Smooth muscle cell (in vitro differentiated cells): Measurements from ENCODE around the gene HSPBP1. TPM values are rescaled to one million over a fixed set of nuclear protein-coding genes. Genes with fewer than 3 reads are reported as not detected.

ENCODE experiments used
- DNase-seq: peaks from one replicate; lab custom pipeline; 2025; ENCODE audit not compliant: unreplicated experiment; lab: John Stamatoyannopoulos, UW
- H2AFZ ChIP-seq: fragments of 200-600 bp; sonication (generic); 2 replicates; pipeline ENCODE4 v1.6.0; 2016; ENCODE audit warnings: antibody characterized with exemption, low read depth, mild to moderate bottlenecking
- H3F3A ChIP-seq: fragments of 200-600 bp; sonication (generic); 2 replicates; pipeline ENCODE4 v1.6.0; 2017; ENCODE audit warnings: antibody characterized with exemption, low read depth
- H3K27ac ChIP-seq: fragments of 200-600 bp; sonication (generic); 2 replicates; pipeline ENCODE4 v1.5.1; 2016; ENCODE audit warnings: low read depth, mild to moderate bottlenecking
- H3K27me3 ChIP-seq: fragments of 200-600 bp; sonication (generic); 2 replicates; pipeline ENCODE4 v1.6.1; 2016; ENCODE audit warnings: low read depth, mild to moderate bottlenecking
- H3K36me3 ChIP-seq: fragments of 200-600 bp; sonication (generic); 2 replicates; pipeline ENCODE4 v1.5.1; 2016; ENCODE audit warnings: low read depth
- H3K4me1 ChIP-seq: fragments of 200-600 bp; sonication (generic); 2 replicates; pipeline ENCODE4 v1.5.1; 2016; ENCODE audit warnings: low read depth
- H3K4me2 ChIP-seq: fragments of 200-600 bp; sonication (generic); 2 replicates; pipeline ENCODE4 v1.6.0; 2016; ENCODE audit warnings: mild to moderate bottlenecking
- H3K4me3 ChIP-seq: fragments of 200-600 bp; sonication (generic); 2 replicates; pipeline ENCODE4 v1.5.1; 2016; ENCODE audit warnings: mild to moderate bottlenecking
- H3K79me2 ChIP-seq: fragments of 200-600 bp; sonication (generic); 2 replicates; pipeline ENCODE4 v1.6.0; 2016; ENCODE audit warnings: low read depth, mild to moderate bottlenecking
- H3K9ac ChIP-seq: fragments of 200-600 bp; sonication (generic); 2 replicates; pipeline ENCODE4 v1.6.0; 2016; ENCODE audit warnings: low read depth
- H3K9me3 ChIP-seq: fragments of 200-600 bp; sonication (generic); replicated peaks from 2 replicates; pipeline ENCODE4 v1.5.1; 2016; ENCODE audit warnings: low read depth
- H4K20me1 ChIP-seq: fragments of 200-600 bp; sonication (generic); 2 replicates; pipeline ENCODE4 v1.6.0; 2016; ENCODE audit warnings: low read depth
- WGBS: methylation state at CpG from one replicate; pipeline ENCODE4 v1.1.7; 2016; ENCODE audit warnings: low lambda C conversion rate; 5-methylcytosine and 5-hydroxymethylcytosine counted together
- polyA plus RNA-seq: library from polyadenylated mRNA; unstranded; fragments of >200 nt; fragmentation: Nextera tagmentation; extraction: Ambion mirVana; gene quantifications from 2 replicates; pipeline ENCODE4 v1.2.1, GENCODE V29; 2016
- total RNA-seq: library from RNA; depleted of rRNA; stranded (reverse); fragments of >200 nt; gene quantifications from 2 replicates; pipeline ENCODE4 v1.2.3, GENCODE V29; 2014
- TF ChIP-seq, protein P1 (sequence below): fragments of 200-600 bp; sonication (generic); IDR thresholded peaks from 2 replicates; pipeline ENCODE4 v1.5.1; 2017; ENCODE audit warnings: borderline replicate concordance, mild to moderate bottlenecking, antibody characterized with exemption; ENCODE audit not compliant: insufficient read depth, poor library complexity, severe bottlenecking

HSPBP1 gene
- total and polyA plus RNA-seq, 2 experiments from 2014 or later = 21.5 to 80.0 TPM

DNA sequence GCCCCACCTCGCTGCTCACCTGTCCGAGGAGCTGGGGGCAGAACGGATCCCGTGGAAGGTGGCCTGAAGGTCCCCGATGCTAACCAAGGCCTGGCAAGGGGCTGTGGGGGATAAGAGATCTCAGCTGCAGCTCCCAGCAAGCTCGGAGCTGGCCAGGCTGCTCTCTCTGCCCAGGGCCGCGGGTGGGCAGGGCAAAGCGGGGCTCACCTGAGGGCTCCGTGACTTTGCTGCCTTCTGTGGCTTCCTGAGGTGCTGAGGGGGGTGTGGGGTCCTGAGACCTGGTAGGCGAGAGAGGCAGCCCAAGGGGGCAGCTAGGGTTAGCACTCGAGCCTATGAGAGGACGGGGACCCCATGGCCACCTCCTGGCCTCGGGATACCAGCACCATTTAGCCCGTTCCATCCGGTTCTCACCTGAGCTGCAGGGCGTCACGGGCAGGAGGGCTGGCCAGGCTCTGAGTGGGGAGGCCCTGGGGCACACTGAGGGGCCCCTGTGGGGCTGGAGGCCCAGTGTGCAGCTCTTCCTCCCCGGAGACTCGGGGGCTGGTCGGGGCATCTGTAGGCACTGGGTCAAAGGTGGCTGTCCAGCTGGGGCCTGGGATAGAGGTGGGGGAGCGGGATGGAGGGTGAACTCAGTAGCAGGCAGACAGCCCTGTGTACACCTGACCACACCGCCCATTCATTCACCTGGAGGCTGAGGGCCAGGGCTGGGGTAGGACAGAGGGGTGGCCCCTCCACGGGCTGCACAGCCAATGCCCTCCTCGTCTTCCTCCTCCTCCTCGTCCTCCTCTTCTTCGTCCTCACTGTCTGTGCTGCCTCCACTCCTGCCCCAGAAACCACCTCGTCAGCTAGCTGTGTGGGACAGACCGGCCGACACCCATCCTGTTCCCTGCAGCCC lies 48.3 kb downstream of the HSPBP1 start:
- Histone ChIP-seq H3K4me2 (no peak overlapping the region), H3K27me3 (no peaks in the 10 kb centered on the region), H4K20me1 (peaks cover 41% of the 10 kb centered on the region), H3K4me3 (no peak overlapping the region), H3K79me2 (no peaks in the 10 kb centered on the region), H3K9ac (no peak overlapping the region), H3K36me3 (no peaks in the 10 kb centered on the region), H3K9me3 (no peaks in the 10 kb centered on the region), H2AFZ (no peak overlapping the region), H3K4me1 (no peaks in the 10 kb centered on the region), H3K27ac (no peak overlapping the region), H3F3A (no peaks in the 10 kb centered on the region)
- 98% methylated on average over 30 of the region's 30 CpGs for WGBS
- TF ChIP-seq, protein P1, sequence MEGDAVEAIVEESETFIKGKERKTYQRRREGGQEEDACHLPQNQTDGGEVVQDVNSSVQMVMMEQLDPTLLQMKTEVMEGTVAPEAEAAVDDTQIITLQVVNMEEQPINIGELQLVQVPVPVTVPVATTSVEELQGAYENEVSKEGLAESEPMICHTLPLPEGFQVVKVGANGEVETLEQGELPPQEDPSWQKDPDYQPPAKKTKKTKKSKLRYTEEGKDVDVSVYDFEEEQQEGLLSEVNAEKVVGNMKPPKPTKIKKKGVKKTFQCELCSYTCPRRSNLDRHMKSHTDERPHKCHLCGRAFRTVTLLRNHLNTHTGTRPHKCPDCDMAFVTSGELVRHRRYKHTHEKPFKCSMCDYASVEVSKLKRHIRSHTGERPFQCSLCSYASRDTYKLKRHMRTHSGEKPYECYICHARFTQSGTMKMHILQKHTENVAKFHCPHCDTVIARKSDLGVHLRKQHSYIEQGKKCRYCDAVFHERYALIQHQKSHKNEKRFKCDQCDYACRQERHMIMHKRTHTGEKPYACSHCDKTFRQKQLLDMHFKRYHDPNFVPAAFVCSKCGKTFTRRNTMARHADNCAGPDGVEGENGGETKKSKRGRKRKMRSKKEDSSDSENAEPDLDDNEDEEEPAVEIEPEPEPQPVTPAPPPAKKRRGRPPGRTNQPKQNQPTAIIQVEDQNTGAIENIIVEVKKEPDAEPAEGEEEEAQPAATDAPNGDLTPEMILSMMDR = no peak
- DNase-seq = no peak

DNA sequence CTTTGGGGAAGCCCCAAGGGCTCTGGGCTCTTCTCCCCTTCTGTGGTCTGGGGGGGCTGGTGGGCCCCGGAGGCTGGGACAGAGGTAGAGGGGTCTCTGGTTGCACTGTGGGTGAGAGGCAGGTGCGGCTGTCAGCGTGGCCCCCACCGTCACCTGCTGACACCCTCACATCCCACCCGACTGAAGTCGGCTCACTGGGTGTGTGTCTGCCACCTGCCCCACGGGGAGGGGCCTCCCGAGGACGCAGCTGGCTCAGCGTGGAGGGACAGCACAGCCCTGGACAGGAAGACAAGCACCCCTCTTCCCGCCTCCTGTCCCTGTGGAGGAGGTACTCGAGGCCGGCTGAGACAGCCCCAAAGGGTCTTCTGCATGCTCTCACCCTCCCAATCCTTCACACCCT lies 49.1 kb downstream of the HSPBP1 start:
- 98% methylated on average over 11 of the region's 13 CpGs for WGBS
- H3K9me3 ChIP-seq = no peaks in the 10 kb centered on the region
- no peak overlapping the region for H3K9ac ChIP-seq
- H3K79me2 ChIP-seq = no peaks in the 10 kb centered on the region
- TF ChIP-seq, protein P1 = no peak
- peaks cover 41% of the 10 kb centered on the region for H4K20me1 ChIP-seq
- H3K4me1 ChIP-seq = no peaks in the 10 kb centered on the region
- no peak overlapping the region for H3K4me3 ChIP-seq
- no peaks in the 10 kb centered on the region for H3K27me3 ChIP-seq
- no peak for DNase-seq
- H3F3A ChIP-seq = no peaks in the 10 kb centered on the region
- H3K27ac ChIP-seq = no peak overlapping the region
- H3K4me2 ChIP-seq = no peak overlapping the region
- no peak overlapping the region for H2AFZ ChIP-seq
- H3K36me3 ChIP-seq = no peaks in the 10 kb centered on the region

DNA sequence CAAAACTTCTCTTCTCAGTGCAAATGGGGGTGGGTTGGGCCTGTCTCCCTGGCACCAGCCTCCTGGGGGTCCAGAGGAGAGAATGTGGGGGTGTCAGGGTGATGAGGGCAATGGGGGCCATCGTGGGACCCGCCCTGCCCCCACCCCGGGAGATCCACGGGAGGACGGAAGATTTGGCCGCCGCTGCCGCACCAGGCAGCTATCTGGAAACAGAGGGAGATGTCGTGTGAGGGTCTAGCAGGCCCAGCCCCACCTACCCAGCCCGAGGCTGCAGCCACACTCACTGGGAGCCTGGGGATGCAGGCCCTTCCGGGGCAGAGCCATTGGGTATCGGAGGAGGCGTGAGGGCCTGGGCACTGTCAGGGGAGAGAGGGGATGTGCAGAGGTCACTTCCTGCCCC lies 49.6 kb downstream of the HSPBP1 start:
- Histone ChIP-seq H3K4me2 (no peak overlapping the region), H3K27me3 (no peaks in the 10 kb centered on the region), H3K36me3 (no peaks in the 10 kb centered on the region), H3F3A (no peaks in the 10 kb centered on the region), H4K20me1 (peaks cover 41% of the 10 kb centered on the region), H3K27ac (no peak overlapping the region), H3K9ac (no peak overlapping the region), H3K4me1 (no peaks in the 10 kb centered on the region), H3K79me2 (no peaks in the 10 kb centered on the region), H2AFZ (no peak overlapping the region), H3K9me3 (no peaks in the 10 kb centered on the region), H3K4me3 (no peak overlapping the region)
- no peak for DNase-seq
- 96% methylated on average over 12 of the region's 13 CpGs for WGBS
- TF ChIP-seq, protein P1 = no peak

DNA sequence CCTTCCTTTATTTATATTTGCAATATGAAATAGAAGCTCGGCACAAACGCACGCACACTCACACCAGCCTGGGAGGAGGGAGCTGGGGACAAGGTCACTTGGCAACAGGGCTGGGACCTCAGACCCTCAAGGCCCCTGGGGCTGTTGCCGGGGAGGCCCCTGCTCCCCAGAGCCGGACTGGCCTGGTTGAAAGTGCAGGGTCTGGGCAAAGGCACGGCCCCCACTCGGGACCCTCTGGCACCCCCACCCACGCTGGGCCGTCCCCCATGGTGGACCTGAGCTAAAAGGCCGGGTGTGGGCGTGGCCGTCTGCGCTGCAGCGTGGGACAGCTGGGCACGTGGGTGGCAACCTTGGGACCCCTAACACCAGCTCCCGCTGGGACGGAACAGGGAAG lies 50.1 kb downstream of the HSPBP1 start:
- TF ChIP-seq, protein P1 = no peak
- no peak overlapping the region for H3K27ac ChIP-seq
- no peak overlapping the region for H3K4me3 ChIP-seq
- peaks cover 40% of the 10 kb centered on the region for H4K20me1 ChIP-seq
- H3K4me1 ChIP-seq = no peaks in the 10 kb centered on the region
- no peaks in the 10 kb centered on the region for H3F3A ChIP-seq
- no peaks in the 10 kb centered on the region for H3K79me2 ChIP-seq
- H3K27me3 ChIP-seq = no peaks in the 10 kb centered on the region
- H3K36me3 ChIP-seq = no peaks in the 10 kb centered on the region
- H2AFZ ChIP-seq = no peak overlapping the region
- DNase-seq = no peak
- H3K4me2 ChIP-seq = no peak overlapping the region
- H3K9me3 ChIP-seq = no peaks in the 10 kb centered on the region
- WGBS = 95% methylated on average over 13 of the region's 17 CpGs
- no peak overlapping the region for H3K9ac ChIP-seq
